Fibroblast of the aortic adventitia (primary cell): ENCODE data around the gene NASP. TPM values are rescaled to one million over a fixed set of nuclear protein-coding genes. Genes with fewer than 3 reads are reported as not detected.

Experiments
- DNase-seq: peaks from one replicate; pipeline ENCODE4 v3.0.0-alpha.2; 2010; ENCODE audit warnings: low read depth
- H3K4me3 ChIP-seq: 2 replicates; pipeline ENCODE4 v1.5.1; 2011; ENCODE audit warnings: low read depth, mild to moderate bottlenecking, control low read depth, low read length, moderate library complexity
- CTCF ChIP-seq: IDR thresholded peaks from 2 replicates; pipeline ENCODE4 v1.5.1; 2011; ENCODE audit warnings: mild to moderate bottlenecking, low read length, control low read depth, inconsistent platforms; ENCODE audit not compliant: insufficient read depth
- total RNA-seq: library from RNA; depleted of rRNA; stranded (reverse); fragments of >200 nt; gene quantifications from 2 replicates; pipeline ENCODE4 v1.2.3, GENCODE V29; 2012; ENCODE audit warnings: low replicate concordance

Gene NASP
- total RNA-seq, 1 donor, result 57.1 TPM

- no peak for TF ChIP-seq CTCF
- DNase-seq, result peak; percentile 23
Measured at GRCh38 chr1:45623972-45624371, 40.1 kb downstream of the NASP start, which contains the start of gene CCDC17. TSS of gene CCDC17 (minus strand) at chr1:45624054. CDS start at chr1:45623909, 145 bp downstream.

GRCh38 chr1:45629035-45629434, 45.2 kb downstream of the NASP start:
- TF ChIP-seq CTCF, result no peak
- no peak overlapping the region for H3K4me3 ChIP-seq
- DNase-seq, result no peak

More at GRCh38 chr1:45623972-45624371, 40.1 kb downstream of the NASP start, which contains the start of gene CCDC17:
- no peak within 1 kb of the TSS for H3K4me3 ChIP-seq

- DNase-seq, result no peak
- no peak for TF ChIP-seq CTCF
- no peak overlapping the region for H3K4me3 ChIP-seq
Measured at GRCh38 chr1:45630429-45630828, 46.6 kb downstream of the NASP start.

GRCh38 chr1:45635211-45635610, 51.4 kb downstream of the NASP start:
- no peak for DNase-seq
- TF ChIP-seq CTCF, result no peak
- H3K4me3 ChIP-seq, result no peak overlapping the region

- no peak for DNase-seq
- TF ChIP-seq CTCF, result no peak
- no peak overlapping the region for H3K4me3 ChIP-seq
Measured at GRCh38 chr1:45640293-45640692, 56.5 kb downstream of the NASP start.

GRCh38 chr1:45643321-45643720, 59.5 kb downstream of the NASP start:
- H3K4me3 ChIP-seq, result no peak overlapping the region
- no peak for DNase-seq
- no peak for TF ChIP-seq CTCF

- no peak for DNase-seq
- no peak overlapping the region for H3K4me3 ChIP-seq
- no peak for TF ChIP-seq CTCF
Measured at GRCh38 chr1:45643978-45644377, 60.1 kb downstream of the NASP start.
